Measurements from ENCODE around the gene EIF4G3. TPM values are rescaled to one million over a fixed set of nuclear protein-coding genes. Genes with fewer than 3 reads are reported as not detected.

EIF4G3 gene
- total and polyA plus RNA-seq, 2 donors (not counting 3 experiments of a cell fraction or from before 2014, with no cell fraction given) = 40.7 to 78.5 TPM

GRCh38 chr1:21143752-21144151 is 32.9 kb downstream of the EIF4G3 start:
- H3K4me1 ChIP-seq (ENCODE audit: control insufficient read depth, extremely low read depth, insufficient read depth, low read length) = no peaks in the 10 kb centered on the region
- peaks cover 0 to 3% of the 10 kb centered on the region in 2 experiments for H3K36me3 ChIP-seq (ENCODE audit: control insufficient read depth in 2 of 2, extremely low read depth in 1 of 2, insufficient read depth in 2 of 2, low read length in 2 of 2)
- H3K9me3 ChIP-seq (replicated peaks; ENCODE audit: control insufficient read depth, insufficient read depth, low read length) = no peaks in the 10 kb centered on the region
- no peak overlapping the region for H3K27ac ChIP-seq (ENCODE audit: insufficient read depth, low read depth, low read length)
- H3K27me3 ChIP-seq (ENCODE audit: control insufficient read depth in 2 of 2, insufficient read depth in 2 of 2, low read length in 2 of 2) = no peaks in the 10 kb centered on the region
- H2AFZ ChIP-seq (ENCODE audit: low read depth, low read length) = no peak overlapping the region
- TF ChIP-seq MAX (IDR thresholded peaks at IDR 0.05; ENCODE audit: insufficient read depth, insufficient read length) (no peak), FOS (IDR thresholded peaks at IDR 0.05; ENCODE audit: borderline replicate concordance, insufficient read depth, low read length) (no peak), CTCF (IDR thresholded peaks at IDR 0.05; ENCODE audit: extremely low read depth in 1 of 2, insufficient read depth in 1 of 2, low read depth in 1 of 2, low read length in 2 of 2) (no peak), JUN (IDR thresholded peaks at IDR 0.05; ENCODE audit: borderline replicate concordance, insufficient read depth, insufficient read length, low read depth) (no peak), GATA2 (IDR thresholded peaks at IDR 0.05; ENCODE audit: insufficient read depth, insufficient read length, low read depth, low read length) (no peak), POLR2AphosphoS5 (IDR thresholded peaks at IDR 0.05; ENCODE audit: insufficient read depth, low read depth, low read length) (no peak), EZH2 (IDR thresholded peaks at IDR 0.05; ENCODE audit: borderline replicate concordance, low read depth, low read length, severe bottlenecking) (no peak)
- no peak overlapping the region for H3K4me3 ChIP-seq (replicated peaks in 1 of 3; ENCODE audit: insufficient read depth in 1 of 3, low read depth in 1 of 3, low read length in 3 of 3)
- POLR2A ChIA-PET = interaction anchor here (0.7 kb wide), 1 partner anchor 19 kb away, joined by 5 read pairs; no protein-coding TSS in a partner anchor
- CTCF ChIA-PET = no interaction called here
- H3K9ac ChIP-seq (replicated peaks; ENCODE audit: extremely low read depth, insufficient read depth, low read length) = no peak overlapping the region
- no peak for FAIRE-seq
- intact Hi-C loops (cut with micrococcal nuclease) (no loop called here), dilution Hi-C loops (cut with MboI; ENCODE audit: extremely low pct_ligation_motif_present, low sequenced_read_pairs) (no loop called here)
- no peaks in the 10 kb centered on the region for H3K9me1 ChIP-seq (replicated peaks; ENCODE audit: control insufficient read depth, extremely low read depth, insufficient read depth, low read length)
- no peak overlapping the region for H3K4me2 ChIP-seq (ENCODE audit: insufficient read depth, low read length)
- DNase-seq (ENCODE audit: low read depth, low spot score) = no peak
- no TSS peak for BruUV-seq (replicated peaks)
- peaks cover 2% of the 10 kb centered on the region for H4K20me1 ChIP-seq (replicated peaks; ENCODE audit: control insufficient read depth, extremely low read depth, insufficient read depth, low read length)
- peaks cover 58% of the 10 kb centered on the region for H3K79me2 ChIP-seq (ENCODE audit: control insufficient read depth, insufficient read depth, low read length)

All from endothelial cell of umbilical vein (primary cell).